8988T (cell line): ENCODE results near the gene MTMR4.
"Not testable (repeated sequence)": the region's sequence is repeated elsewhere in the genome, so short reads cannot be mapped to it uniquely, and the experiment has no call there.

ENCODE experiments used
- DNase-seq: peaks from one replicate; pipeline ENCODE4 v3.0.0; 2011

The MTMR4 gene

DNA sequence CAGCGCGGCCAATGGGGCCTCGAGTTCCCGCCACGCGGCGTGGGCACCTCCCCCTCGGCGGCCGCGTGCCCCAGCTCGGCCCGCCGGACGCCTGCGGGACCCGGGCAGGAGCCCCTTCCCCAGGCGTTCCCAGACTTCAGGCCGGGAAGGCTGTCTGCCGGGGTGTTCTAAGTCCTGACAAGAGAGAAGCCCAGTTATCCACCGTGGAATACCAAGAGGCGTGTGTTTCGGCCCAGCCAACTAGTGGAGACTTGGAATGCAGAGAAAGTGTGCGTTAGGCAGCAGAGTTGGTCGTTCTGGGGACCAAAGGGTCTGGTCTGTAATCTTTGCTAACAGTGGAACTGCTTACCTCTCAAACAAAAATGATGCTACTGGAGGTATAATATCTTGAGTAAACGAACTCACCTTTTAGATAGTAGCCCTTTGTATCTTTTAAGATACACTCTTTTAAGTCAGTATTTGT lies 26.0 kb downstream of the MTMR4 start:
- DNase-seq: no peak

DNA sequence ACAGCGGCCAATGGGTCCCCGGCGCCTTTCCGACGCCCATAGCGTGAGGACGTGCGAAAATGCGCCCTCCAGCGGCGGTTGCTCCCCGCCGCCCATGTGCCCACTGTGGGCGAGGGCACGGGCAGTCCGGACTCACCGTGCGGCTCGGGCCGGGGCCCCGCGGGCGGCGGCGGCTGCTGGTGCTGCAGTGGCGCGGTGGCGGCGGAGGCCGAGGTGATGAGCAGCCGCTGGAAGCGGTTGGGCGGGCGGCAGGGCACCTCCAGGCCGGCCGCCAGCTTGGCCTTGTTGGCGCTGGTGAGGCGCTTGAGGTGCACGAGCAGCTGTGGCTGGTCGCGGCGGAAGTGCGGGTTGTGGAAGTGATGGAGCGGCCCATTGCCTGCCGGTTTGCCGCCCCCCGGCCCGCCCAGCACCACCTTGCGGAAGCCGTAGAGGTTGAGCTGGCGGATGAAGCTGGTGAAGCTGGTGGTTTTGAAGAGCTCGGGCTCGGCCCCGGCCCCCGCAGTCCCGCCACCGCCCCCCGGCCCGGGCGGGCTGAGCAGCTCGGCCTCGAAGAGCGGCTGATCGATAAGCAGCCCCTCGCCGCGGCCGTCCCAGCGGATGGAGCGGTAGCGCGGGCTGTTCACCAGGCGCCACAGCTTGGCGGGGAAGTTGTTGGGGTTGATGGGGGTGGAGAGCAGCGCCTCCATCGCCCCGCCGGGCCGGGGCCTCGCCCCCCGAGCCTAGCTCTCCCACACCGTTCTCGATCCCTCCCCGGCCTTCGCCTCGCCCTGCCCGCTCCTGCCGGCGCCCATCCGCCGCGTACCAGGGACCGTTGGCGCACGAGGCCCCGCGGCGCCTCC lies 26.6 kb downstream of the MTMR4 start, which contains the start of gene HSF5:
Gene HSF5 (minus strand): TSS at position 820 of the 839 bp plus-strand sequence. CDS start 134 bp downstream, at position 686.
- DNase-seq: no peak

DNA sequence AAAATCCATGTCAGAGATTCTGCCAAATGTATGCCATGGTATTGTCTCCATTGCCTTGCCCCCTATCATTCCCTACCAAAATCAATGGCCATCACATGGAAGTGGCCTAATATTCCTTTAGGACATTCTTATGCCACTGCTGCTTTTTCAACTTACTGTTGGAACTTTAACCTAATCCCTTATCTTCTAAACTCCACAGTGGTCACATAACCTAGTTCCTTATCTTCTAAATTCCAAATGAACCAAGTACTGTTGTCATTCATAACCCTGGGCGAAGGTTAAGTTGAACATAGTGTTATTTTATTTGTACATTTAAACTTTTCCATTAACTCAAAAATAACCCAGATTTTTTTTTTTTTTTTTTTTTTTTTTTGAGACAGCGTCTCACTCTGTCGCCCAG lies 29.8 kb downstream of the MTMR4 start:
- no peak for DNase-seq

DNA sequence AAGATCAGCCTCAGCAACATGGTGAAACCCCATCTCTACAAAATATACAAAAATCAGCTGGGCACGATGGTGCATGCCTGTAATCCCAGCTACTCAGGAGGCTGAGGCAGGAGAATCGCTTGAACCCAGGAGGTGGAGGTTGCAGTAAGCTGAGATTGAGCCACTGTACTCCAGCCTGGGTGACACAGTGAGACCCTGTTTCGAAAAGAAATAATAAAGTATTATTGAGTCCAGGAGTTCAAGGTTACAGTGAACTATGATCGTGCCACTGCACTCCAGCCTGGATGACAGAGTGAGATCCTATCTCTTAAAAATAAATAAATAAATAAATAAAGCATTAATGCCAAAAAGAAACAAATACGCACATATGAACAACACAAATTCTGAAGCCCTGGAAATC lies 32.6 kb downstream of the MTMR4 start:
- not testable (repeated sequence) for DNase-seq

DNA sequence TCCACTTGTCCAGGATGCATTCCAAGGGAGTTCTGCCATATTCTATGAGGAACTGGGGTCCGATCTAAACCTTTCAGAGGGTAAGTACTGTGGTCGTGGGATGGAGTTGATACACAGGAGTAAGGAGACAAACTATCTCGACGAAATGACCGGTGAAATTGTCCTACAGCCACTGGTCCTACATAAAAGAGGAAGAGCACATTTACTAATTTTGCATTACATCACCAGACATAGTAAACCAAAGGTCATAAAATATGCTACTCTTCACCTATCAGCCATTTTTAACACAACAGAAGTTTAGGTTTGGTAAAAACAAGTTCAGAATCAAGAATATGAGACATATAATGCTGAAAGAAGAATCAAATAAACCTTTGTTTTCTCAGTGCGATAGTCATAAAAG lies 34.3 kb downstream of the MTMR4 start:
- DNase-seq: no peak

DNA sequence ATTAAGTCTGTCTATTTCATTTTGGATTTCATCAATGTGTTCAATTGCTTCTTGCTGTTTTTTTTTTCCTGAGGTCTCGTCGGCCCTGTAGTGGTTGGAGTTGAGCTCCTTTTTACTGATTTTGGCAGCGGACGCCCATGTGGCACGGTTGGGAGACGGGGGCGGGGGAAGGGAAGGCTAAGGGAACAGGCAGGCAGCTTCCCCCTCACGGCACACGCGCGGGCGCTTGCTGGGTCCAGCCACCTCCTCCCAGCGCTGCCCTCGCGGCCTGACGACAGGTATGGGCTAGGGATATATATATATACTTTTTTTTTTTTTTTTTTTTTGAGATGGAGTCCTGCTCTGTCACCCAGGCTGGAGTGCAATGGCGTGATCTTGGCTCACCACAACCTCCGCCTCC lies 37.6 kb downstream of the MTMR4 start:
- DNase-seq: no peak

DNA sequence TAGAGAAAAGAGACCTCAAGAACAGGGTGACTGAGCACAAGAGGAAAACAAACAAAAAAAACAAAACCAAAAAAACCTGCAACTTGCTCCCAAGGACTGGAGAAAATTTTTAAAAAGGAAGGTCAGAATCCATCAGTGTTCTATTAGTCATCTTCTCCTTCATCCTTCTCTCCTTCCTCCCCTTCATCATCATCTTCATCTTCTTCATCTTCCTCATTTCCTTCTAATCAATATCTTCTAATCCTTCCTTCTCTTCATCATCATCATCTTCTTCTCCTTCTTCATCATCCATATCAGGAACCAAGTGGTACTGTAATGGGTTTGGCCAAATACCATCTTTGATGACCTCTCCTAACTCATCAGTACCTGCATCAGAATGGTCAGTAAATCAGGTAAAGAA lies 38.5 kb downstream of the MTMR4 start:
- DNase-seq: no peak

DNA sequence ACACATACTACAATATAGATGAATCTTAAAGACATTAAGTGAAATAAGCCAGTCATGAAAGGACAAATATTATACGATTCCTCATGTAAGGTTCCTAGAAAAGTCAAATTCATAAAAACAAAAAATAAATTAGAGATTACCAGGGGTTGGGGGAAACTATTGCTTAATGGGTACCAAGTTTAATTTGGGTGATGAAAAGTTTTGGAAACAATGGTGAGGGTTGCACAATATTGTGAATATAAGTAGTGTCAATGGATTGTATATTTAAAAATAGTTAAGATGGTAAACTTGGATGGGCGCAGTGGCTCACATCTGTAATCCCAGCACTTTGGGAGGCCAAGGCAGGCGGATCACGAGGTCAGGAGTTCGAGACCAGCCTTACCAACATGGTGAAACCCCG lies 44.1 kb downstream of the MTMR4 start:
- DNase-seq: no peak

DNA sequence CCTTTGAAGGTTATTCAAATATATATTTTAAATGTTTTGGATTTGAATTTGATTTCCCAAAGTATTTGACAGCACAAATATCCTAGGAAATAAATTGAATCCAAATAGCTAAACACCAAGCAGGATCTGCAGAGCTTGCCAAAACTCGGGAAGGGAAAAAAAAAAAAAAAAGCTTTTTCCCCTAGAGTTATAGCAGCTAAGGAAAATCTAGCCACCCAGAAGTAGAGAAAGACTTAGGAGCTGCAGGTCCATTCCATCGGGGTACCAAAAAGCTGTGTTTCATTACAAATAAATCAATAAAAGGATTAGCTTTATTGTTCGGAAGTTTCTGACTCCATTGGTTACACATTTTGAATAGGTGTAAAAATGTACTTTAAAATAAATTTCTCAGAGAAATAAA lies 45.5 kb downstream of the MTMR4 start:
- no peak for DNase-seq

DNA sequence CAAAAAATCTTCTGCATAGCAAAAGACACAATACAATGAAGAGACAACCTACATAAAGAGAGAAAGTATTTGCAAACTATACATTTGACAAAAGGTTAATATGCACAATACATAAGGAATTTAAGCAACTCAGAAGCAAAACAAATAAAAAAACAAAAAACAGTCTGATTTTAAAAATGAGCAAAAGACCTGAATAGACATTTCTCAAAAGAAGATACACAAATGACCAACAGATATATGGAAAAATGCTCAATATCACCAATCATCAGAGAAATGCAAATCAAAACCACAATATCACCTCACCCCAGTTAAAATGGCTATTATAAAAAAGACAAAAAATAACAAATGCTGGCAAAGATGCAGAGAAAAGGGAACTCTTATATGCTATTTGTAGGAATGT lies 58.9 kb downstream of the MTMR4 start:
- DNase-seq: no peak

DNA sequence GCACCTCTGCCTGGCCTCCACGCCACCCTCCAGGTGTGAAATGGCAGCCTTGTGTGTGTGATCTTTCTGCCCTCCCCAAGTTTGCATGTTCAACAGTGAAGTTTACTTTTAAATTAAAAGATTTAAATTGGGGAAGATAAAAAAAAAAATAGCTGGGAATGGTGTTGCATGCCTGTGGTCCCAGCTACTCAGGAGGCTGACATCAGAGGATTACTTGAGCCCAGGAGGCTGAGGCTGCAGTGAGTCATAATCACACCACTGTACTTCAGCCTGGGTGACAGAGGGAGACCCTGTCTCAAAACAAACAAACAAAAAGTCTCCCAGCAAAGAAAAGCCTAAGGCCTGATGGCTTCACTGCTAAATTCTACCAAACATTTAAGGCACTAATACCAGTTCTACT lies 61.7 kb downstream of the MTMR4 start:
- DNase-seq: no peak

DNA sequence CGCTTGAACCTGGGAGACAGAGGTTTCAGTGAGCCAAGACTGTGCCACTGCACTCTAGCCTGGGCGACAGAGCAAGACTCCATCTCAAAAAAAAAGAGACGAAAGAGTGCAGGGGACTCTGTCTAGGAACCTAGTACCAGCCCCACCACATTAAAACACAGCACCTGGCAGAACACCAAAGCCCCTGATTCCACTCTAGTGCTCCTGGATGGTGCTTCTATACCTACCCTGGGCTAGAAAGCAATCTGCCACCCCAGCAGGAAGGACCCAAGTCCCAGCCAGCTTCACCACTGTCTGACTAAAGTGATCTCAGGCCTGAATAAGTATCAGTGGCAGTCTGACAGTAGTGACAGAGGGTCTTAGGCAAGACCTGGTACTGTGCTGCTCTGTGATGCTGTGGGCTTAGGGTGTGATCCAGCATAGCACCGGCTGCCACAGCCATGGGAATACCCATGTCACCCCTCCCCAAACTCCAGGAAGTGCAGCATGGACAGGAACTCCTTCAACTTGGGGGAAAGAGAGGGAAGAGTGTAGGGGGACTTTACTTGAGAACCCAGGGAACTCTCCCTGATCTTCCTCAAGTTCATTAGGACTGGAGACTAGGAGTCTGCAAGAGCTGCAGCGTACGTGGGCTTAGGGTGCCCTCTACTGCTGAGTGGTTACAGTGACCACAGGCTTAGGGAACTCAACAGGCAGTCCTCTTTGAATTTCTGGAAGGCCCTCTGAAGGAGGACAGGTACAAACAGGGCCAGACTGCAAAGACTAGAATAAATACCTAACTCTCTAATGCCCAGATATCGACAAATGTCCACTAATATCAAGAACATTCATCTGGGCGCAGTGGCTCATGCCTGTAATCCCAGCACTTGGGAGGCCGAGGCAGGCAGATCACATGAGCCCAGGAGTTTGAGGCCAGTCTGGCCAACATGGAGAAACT lies 67.1 kb downstream of the MTMR4 start:
- DNase-seq: no peak

DNA sequence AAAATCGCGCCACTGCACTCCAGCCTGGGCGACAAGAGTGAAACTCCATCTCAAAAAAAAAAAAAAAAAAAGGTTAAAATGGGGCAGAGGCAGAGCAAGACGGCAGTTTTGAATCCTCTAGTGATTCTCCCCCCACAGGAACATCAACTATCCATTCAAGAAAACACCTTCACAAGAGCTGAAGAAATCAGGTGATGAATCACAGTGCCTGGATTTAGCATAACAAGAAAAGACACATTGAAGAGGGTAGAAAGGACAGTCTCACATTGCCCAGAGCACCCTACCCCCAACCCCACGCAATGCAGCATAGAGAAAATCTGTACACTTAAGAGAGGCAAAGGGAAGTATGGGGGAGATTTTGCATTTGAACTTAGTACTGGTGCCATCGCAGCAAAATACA lies 68.4 kb downstream of the MTMR4 start:
- no peak for DNase-seq
